HepG2 (cell line): ENCODE data around the gene CCDC175.

ENCODE experiments used
- SP2 ChIP-seq: sonication (generic); formaldehyde crosslinking; IDR thresholded peaks from 2 replicates; pipeline ENCODE4 v1.5.1; 2020; ENCODE audit warnings: mild to moderate bottlenecking, missing genetic modification reagents
- ZNF33A ChIP-seq: sonication (generic); formaldehyde crosslinking; IDR thresholded peaks from 2 replicates; pipeline ENCODE4 v1.5.1; 2020; ENCODE audit warnings: missing genetic modification reagents, mild to moderate bottlenecking, moderate library complexity, borderline replicate concordance
- TF ChIP-seq, protein P1 (sequence below): sonication (generic); formaldehyde crosslinking; IDR thresholded peaks from 2 replicates; pipeline ENCODE4 v1.4.0; 2020; ENCODE audit warnings: mild to moderate bottlenecking, missing genetic modification reagents

DNA sequence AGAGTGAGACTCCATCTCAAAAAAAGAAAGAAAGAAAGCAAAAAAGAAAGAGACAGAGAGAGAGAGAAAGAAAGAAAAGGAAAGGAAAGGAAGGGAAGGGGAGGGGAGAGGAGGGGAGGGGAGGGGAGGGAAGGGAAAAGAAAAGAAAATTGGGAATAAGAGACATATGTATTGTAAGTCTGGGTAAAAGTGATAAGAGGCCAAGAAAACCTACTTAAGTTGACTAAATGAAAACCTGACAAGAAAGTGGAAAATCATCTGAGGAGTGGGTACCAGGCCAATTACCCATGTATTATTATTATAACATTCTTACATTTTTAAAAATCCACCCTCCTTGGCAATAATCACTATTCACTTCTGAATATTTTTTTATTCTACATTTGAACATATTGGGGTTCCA, 46.3 kb downstream of the CCDC175 start:
- TF ChIP-seq ZNF33A (CRISPR knock-in tag) = no peak
- no peak for TF ChIP-seq SP2 (CRISPR knock-in tag)
- TF ChIP-seq, protein P1, sequence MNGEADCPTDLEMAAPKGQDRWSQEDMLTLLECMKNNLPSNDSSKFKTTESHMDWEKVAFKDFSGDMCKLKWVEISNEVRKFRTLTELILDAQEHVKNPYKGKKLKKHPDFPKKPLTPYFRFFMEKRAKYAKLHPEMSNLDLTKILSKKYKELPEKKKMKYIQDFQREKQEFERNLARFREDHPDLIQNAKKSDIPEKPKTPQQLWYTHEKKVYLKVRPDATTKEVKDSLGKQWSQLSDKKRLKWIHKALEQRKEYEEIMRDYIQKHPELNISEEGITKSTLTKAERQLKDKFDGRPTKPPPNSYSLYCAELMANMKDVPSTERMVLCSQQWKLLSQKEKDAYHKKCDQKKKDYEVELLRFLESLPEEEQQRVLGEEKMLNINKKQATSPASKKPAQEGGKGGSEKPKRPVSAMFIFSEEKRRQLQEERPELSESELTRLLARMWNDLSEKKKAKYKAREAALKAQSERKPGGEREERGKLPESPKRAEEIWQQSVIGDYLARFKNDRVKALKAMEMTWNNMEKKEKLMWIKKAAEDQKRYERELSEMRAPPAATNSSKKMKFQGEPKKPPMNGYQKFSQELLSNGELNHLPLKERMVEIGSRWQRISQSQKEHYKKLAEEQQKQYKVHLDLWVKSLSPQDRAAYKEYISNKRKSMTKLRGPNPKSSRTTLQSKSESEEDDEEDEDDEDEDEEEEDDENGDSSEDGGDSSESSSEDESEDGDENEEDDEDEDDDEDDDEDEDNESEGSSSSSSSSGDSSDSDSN = no peak
